HG02943 (cell line): Measurements from ENCODE around the gene CCRL2.
"Not testable (repeated sequence)": the region's sequence is repeated elsewhere in the genome, so short reads cannot be mapped to it uniquely, and the experiment has no call there.

Experiments
- ATAC-seq: cut with Tn5 transposase; IDR thresholded peaks from one replicate; pipeline ENCODE4 v1.9.1; 2021; ENCODE audit warnings: mild to moderate bottlenecking, low read depth, moderate library complexity; ENCODE audit not compliant: unreplicated experiment

CCRL2 gene

GRCh38 chr3:46378426-46378942 lies 28.6 kb upstream of the CCRL2 start:
- no peak for ATAC-seq

- no peak for ATAC-seq
Observed at GRCh38 chr3:46380471-46381221, 26.4 kb upstream of the CCRL2 start.

GRCh38 chr3:46381625-46382024 lies 25.4 kb upstream of the CCRL2 start:
- ATAC-seq, result no peak

- ATAC-seq, result no peak
Observed at GRCh38 chr3:46383211-46383950, 23.7 kb upstream of the CCRL2 start.

- ATAC-seq, result no peak
Observed at GRCh38 chr3:46383951-46384330, 23.1 kb upstream of the CCRL2 start.

- ATAC-seq, result no peak
Observed at GRCh38 chr3:46386205-46386604, 20.9 kb upstream of the CCRL2 start.

- not testable (repeated sequence) for ATAC-seq
Observed at GRCh38 chr3:46388847-46389246, 18.2 kb upstream of the CCRL2 start.

GRCh38 chr3:46389306-46389705 lies 17.8 kb upstream of the CCRL2 start:
- ATAC-seq, result no peak

- ATAC-seq, result not testable (repeated sequence)
Observed at GRCh38 chr3:46391526-46391925, 15.5 kb upstream of the CCRL2 start.

GRCh38 chr3:46393011-46393410 lies 14.0 kb upstream of the CCRL2 start:
- no peak for ATAC-seq

GRCh38 chr3:46393554-46394434 lies 13.3 kb upstream of the CCRL2 start:
- ATAC-seq, result no peak

GRCh38 chr3:46395210-46395661 lies 11.8 kb upstream of the CCRL2 start:
- no peak for ATAC-seq

GRCh38 chr3:46395766-46396530 lies 11.1 kb upstream of the CCRL2 start:
- no peak for ATAC-seq

- no peak for ATAC-seq
Observed at GRCh38 chr3:46397111-46397510, 9.9 kb upstream of the CCRL2 start.

GRCh38 chr3:46398186-46398955 lies 8.7 kb upstream of the CCRL2 start:
- no peak for ATAC-seq

- ATAC-seq, result no peak
Observed at GRCh38 chr3:46399098-46399497, 8.0 kb upstream of the CCRL2 start.

GRCh38 chr3:46399557-46399956 lies 7.5 kb upstream of the CCRL2 start:
- no peak for ATAC-seq

GRCh38 chr3:46400000-46400734 lies 6.9 kb upstream of the CCRL2 start:
- no peak for ATAC-seq

GRCh38 chr3:46400846-46401245 lies 6.2 kb upstream of the CCRL2 start:
- ATAC-seq, result no peak
